K562 (cell line): ENCODE measurements around the gene CERS6. TPM values are rescaled to one million over a fixed set of nuclear protein-coding genes. Genes with fewer than 3 reads are reported as not detected.

ENCODE experiments used
- ATAC-seq: fragments of 200-7000 bp; cut with Tn5 transposase; 3 replicates; pipeline ENCODE4 v1.9.1; 2020; ENCODE audit warnings: moderate library complexity
- BruUV-seq: library from RNA; stranded (reverse); fragments of 400-500 nt; replicated peaks from 2 replicates; lab custom pipeline; 2021; lab: Mats Ljungman, UMichigan
- CTCF ChIA-PET: fragments of 300-600 bp; formaldehyde crosslinking; extraction: SDS; loops from one replicate; lab custom pipeline; 2021; ENCODE audit warnings: low intra/inter-chr PET ratio; lab: Yijun Ruan, JAX
- POLR2A ChIA-PET: fragments of 300-600, 350-650 bp; sonication (Branson Sonifier 250); formaldehyde crosslinking; extraction: SDS; loops from one replicate; lab custom pipeline; 2021; ENCODE audit warnings: antibody characterized with exemption, inconsistent platforms; lab: Yijun Ruan, JAX
- DNase-seq, 4 experiments: peaks; one replicate each; pipeline versions ENCODE4 v3.0.0 to v3.0.0-alpha.2; 2011 to 2018; ENCODE audit warnings: low spot score in 3 of 4, mixed read lengths in 3 of 4; ENCODE audit errors: extremely low read depth in 1 of 4
- FAIRE-seq: peaks from 2 replicates; lab custom pipeline; 2011; peaks lifted over from hg19 to GRCh38; lab: Jason Lieb, UNC
- H2AFZ ChIP-seq: 2 replicates; pipeline ENCODE4 v1.6.0; 2011; ENCODE audit warnings: low read depth, low read length, control low read depth, inconsistent platforms
- H3K27ac ChIP-seq: fragments of 200-600 bp; 3 replicates; pipeline ENCODE4 v1.8.0; 2011; ENCODE audit warnings: low read depth, mild to moderate bottlenecking, control low read depth, inconsistent platforms, low read length, moderate library complexity, mixed read lengths; ENCODE audit errors: extremely low read depth
- H3K27me3 ChIP-seq, 2 experiments: fragments of 300-600 bp in 1 of 2; 2 replicates in 1 of 2; 3 replicates in 1 of 2; pipeline versions ENCODE4 v1.6.0 to v1.8.0; 2011; ENCODE audit warnings: inconsistent platforms in 2 of 2, low read length in 2 of 2, mild to moderate bottlenecking in 1 of 2, mixed read lengths in 1 of 2, moderate library complexity in 1 of 2; ENCODE audit not compliant: control insufficient read depth in 2 of 2, insufficient read depth in 2 of 2
- H3K36me3 ChIP-seq: fragments of 300-600 bp; 3 replicates; pipeline ENCODE4 v1.8.0; 2011; ENCODE audit warnings: mild to moderate bottlenecking, low read length, inconsistent platforms; ENCODE audit not compliant: control insufficient read depth, insufficient read depth
- H3K4me1 ChIP-seq, 2 experiments: fragments of 200-600 bp in 1 of 2; replicated peaks in 1 of 2; 2 replicates in 1 of 2; 3 replicates in 1 of 2; pipeline versions ENCODE4 v1.5.1 to v1.8.0; 2011; ENCODE audit warnings: inconsistent platforms in 2 of 2, low read length in 2 of 2, mild to moderate bottlenecking in 1 of 2, mixed read lengths in 1 of 2, moderate library complexity in 1 of 2; ENCODE audit not compliant: control insufficient read depth in 2 of 2, insufficient read depth in 2 of 2
- H3K4me2 ChIP-seq: 2 replicates; pipeline ENCODE4 v1.6.1; 2011; ENCODE audit warnings: low read length, control low read depth, inconsistent platforms, mixed read lengths; ENCODE audit not compliant: insufficient read depth
- H3K4me3 ChIP-seq: fragments of 200-600 bp; sonication (generic), shearing (Covaris generic); 2 replicates; pipeline ENCODE4 v1.5.1; 2016; ENCODE audit warnings: control low read depth, inconsistent platforms
- H3K79me2 ChIP-seq: fragments of 200-600 bp; 3 replicates; pipeline ENCODE4 v1.8.0; 2011; ENCODE audit warnings: low read length, inconsistent platforms; ENCODE audit not compliant: control insufficient read depth, insufficient read depth
- H3K9ac ChIP-seq, 2 experiments: 2 replicates each; pipeline versions ENCODE4 v1.6.0 to v1.6.1; 2011; ENCODE audit warnings: low read depth in 2 of 2, low read length in 2 of 2, control low read depth in 1 of 2, inconsistent platforms in 1 of 2, mild to moderate bottlenecking in 1 of 2, mixed read lengths in 1 of 2; ENCODE audit not compliant: insufficient read depth in 1 of 2
- H3K9me1 ChIP-seq: one replicate; pipeline ENCODE4 v1.6.0; 2011; ENCODE audit warnings: inconsistent platforms, mild to moderate bottlenecking, low read length, moderate library complexity; ENCODE audit not compliant: control insufficient read depth, insufficient read depth
- H3K9me3 ChIP-seq: replicated peaks from 2 replicates; pipeline ENCODE4 v1.5.1; 2011; ENCODE audit warnings: low read depth, low read length, inconsistent platforms; ENCODE audit not compliant: control insufficient read depth, insufficient read depth
- H4K20me1 ChIP-seq: replicated peaks from 2 replicates; pipeline ENCODE4 v1.6.1; 2011; ENCODE audit warnings: low read length, inconsistent platforms, mixed read lengths; ENCODE audit not compliant: control insufficient read depth, insufficient read depth
- FOXM1 ChIP-seq, 2 experiments: fragments of 450-650 bp in 1 of 2; sonication (generic) in 1 of 2; formaldehyde crosslinking in 1 of 2; IDR thresholded peaks; 2 replicates each; pipeline versions ENCODE4 v1.6.1 to v1.9.0; 2017 to 2022; ENCODE audit warnings: low read depth in 2 of 2, mild to moderate bottlenecking in 2 of 2, missing genetic modification reagents in 1 of 2, moderate library complexity in 1 of 2
- FUS ChIP-seq: fragments of 200-400 bp; formaldehyde crosslinking; optimal IDR thresholded peaks from 2 replicates; pipeline ENCODE3; 2017; ENCODE audit warnings: low read depth, low read length
- HNRNPL ChIP-seq: fragments of 200-400 bp; formaldehyde crosslinking; IDR thresholded peaks from 2 replicates; pipeline ENCODE4 v1.6.1; 2017; ENCODE audit warnings: low read depth, mild to moderate bottlenecking, low read length
- MTA3 ChIP-seq: fragments of 450-650 bp; formaldehyde crosslinking; IDR thresholded peaks from 2 replicates; pipeline ENCODE4 v1.6.1; 2017; ENCODE audit warnings: mild to moderate bottlenecking, borderline replicate concordance
- RNF2 ChIP-seq: sonication (generic); IDR thresholded peaks from 2 replicates; pipeline ENCODE4 v1.6.1; 2016
- ZNF780A ChIP-seq: fragments of 250-450 bp; sonication (Bioruptor Pico); IDR thresholded peaks from 2 replicates; pipeline ENCODE4 v1.5.0; 2021; ENCODE audit warnings: mild to moderate bottlenecking
- WGBS: fragments of 100-300 bp; shearing (Covaris generic); methylation state at CpG from one replicate; pipeline ENCODE4 v1.1.6; 2016; ENCODE audit warnings: low coverage, mixed read lengths; ENCODE audit not compliant: insufficient coverage; ENCODE audit errors: missing lambda C conversion rate; 5-methylcytosine and 5-hydroxymethylcytosine counted together
- in situ Hi-C: fragments of 300-500 bp; cut with MboI; formaldehyde crosslinking; loops from 4 replicates; pipeline ENCODE4 v1.15.0; 2018; ENCODE audit warnings: inconsistent platforms, mixed read lengths
- intact Hi-C: fragments of 100-400 bp; cut with micrococcal nuclease; formaldehyde crosslinking; loops from 2 replicates; pipeline ENCODE4 v1.14.2; 2022
- polyA plus RNA-seq, 8 experiments: library from polyadenylated mRNA; depleted of rRNA in 4 of 8; stranded (reverse) in 5 of 8; unstranded in 3 of 8; fragments of >200 nt; fragmentation: Nextera tagmentation in 2 of 8; fragmentation: Illumina TruSeq in 1 of 8; extraction: Ambion mirVana in 2 of 8; extraction: Trizol in 1 of 8; gene quantifications; 2 replicates each; pipeline versions ENCODE4 v1.2.1 to v1.2.3, GENCODE V29; 2011 to 2014; ENCODE audit warnings: inconsistent platforms in 1 of 8, missing spikeins in 1 of 8
- total RNA-seq, 7 experiments: library from RNA; depleted of rRNA in 6 of 7; stranded (reverse); fragments of >200 nt in 6 of 7; fragmentation: Illumina TruSeq in 2 of 7; extraction: Trizol in 2 of 7; gene quantifications; 2 replicates each; pipeline versions ENCODE4 v1.2.1 to v1.2.3, GENCODE V29; 2011 to 2021; ENCODE audit warnings: low replicate concordance in 1 of 7

CERS6 gene
- total and polyA plus RNA-seq, 9 of the 15 experiments (the other 6 are each of a cell fraction or from before 2014, with no cell fraction given): 1.6 to 13.6 (median 11.4) TPM

DNA sequence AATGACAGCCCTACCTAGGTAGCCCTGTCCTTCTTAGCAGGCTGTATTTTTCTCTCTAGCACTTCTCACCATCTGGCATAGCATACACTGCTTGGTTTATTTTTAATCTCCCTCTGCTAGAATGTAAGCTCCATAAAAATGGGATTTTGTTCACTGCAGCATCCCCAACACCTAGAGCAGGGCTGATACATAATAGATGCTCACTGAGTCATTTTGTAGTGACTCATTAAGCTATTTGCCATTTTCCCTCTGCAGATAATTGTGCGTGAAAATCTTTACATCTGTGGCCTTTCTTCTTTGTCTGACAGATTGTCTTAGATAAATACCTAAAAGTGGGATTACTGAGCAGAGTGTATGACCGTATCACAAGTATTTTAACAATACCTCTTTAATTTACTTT is 82.5 kb downstream of the CERS6 start:
- BruUV-seq: no TSS peak
- intact Hi-C loops: no loop called here
- WGBS: 32% methylated on average over 2 of the region's 2 CpGs
- ChIA-PET POLR2A (no interaction called here), CTCF (no interaction called here)
- no peaks in the 10 kb centered on the region; the same call in 2 of the 3 replicates for H3K79me2 ChIP-seq
- in situ Hi-C loops: no loop called here
- H3K4me1 ChIP-seq: no peaks in the 10 kb centered on the region
- H3K27ac ChIP-seq: no peak overlapping the region
- H3K9me1 ChIP-seq: no peaks in the 10 kb centered on the region
- TF ChIP-seq FUS: no peak
- TF ChIP-seq ZNF780A (CRISPR knock-in tag): no peak
- no peak for TF ChIP-seq MTA3
- H3K9me3 ChIP-seq: no peaks in the 10 kb centered on the region
- ATAC-seq (no peak), DNase-seq (no peak), FAIRE-seq (no peak)
- H3K9ac ChIP-seq: no peak overlapping the region
- H3K27me3 ChIP-seq: no peaks in the 10 kb centered on the region
- H2AFZ ChIP-seq: no peak overlapping the region
- H3K4me2 ChIP-seq: no peak overlapping the region
- no peaks in the 10 kb centered on the region for H3K36me3 ChIP-seq
- no peak overlapping the region for H3K4me3 ChIP-seq
- no peaks in the 10 kb centered on the region for H4K20me1 ChIP-seq

DNA sequence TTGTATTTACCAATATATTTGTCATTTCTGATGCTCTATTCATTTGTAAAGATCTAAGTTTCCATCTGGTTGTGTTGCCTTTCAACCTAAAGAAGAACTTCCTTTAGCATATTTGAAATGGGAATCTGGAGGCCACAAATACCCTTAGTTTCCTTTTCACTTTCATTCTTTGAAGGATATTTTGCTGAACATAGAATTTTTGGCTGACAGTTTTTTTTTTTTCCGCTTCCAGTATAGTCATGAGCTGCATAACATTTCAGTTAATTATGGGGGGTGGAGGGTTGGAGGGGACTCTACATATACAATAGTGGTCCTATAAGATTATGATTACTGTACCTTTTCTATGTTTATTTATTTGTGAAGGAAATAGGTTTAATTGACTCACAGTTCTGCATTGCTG is 83.9 kb downstream of the CERS6 start:
- intact Hi-C loops (no loop called here), in situ Hi-C loops (no loop called here)
- no peak for ATAC-seq
- no peak for DNase-seq
- WGBS: 72% methylated on average over 1 of the region's 1 CpG
- no peaks in the 10 kb centered on the region for H3K27me3 ChIP-seq
- no peak overlapping the region for H2AFZ ChIP-seq
- H3K9ac ChIP-seq: no peak overlapping the region
- no peak overlapping the region for H3K27ac ChIP-seq
- no TSS peak for BruUV-seq
- H3K79me2 ChIP-seq: no peaks in the 10 kb centered on the region; the same call in 2 of the 3 replicates
- ChIA-PET CTCF (no interaction called here), POLR2A (no interaction called here)
- no peaks in the 10 kb centered on the region for H3K36me3 ChIP-seq
- no peak for FAIRE-seq
- no peaks in the 10 kb centered on the region for H3K4me1 ChIP-seq
- no peaks in the 10 kb centered on the region for H4K20me1 ChIP-seq
- no peak overlapping the region for H3K4me2 ChIP-seq
- no peak overlapping the region for H3K4me3 ChIP-seq
- H3K9me1 ChIP-seq: no peaks in the 10 kb centered on the region
- TF ChIP-seq RNF2 (no peak), FOXM1 (IDR thresholded peaks at IDR 0.05; ENCODE audit: low read depth) (no peak), FOXM1 (CRISPR knock-in tag; IDR thresholded peaks at IDR 0.05; ENCODE audit: low read depth) (no peak), HNRNPL (no peak)
- no peaks in the 10 kb centered on the region for H3K9me3 ChIP-seq
